B cell (primary cell): ENCODE measurements around the gene INA. TPM values are rescaled to one million over a fixed set of nuclear protein-coding genes. Genes with fewer than 3 reads are reported as not detected.

Experiments
- ATAC-seq: fragments of 200-7000 bp; cut with Tn5 transposase; one replicate; pipeline ENCODE4 v1.10.0; 2021; ENCODE audit warnings: low read depth, mild to moderate bottlenecking, moderate number of reproducible peaks, moderate library complexity
- CTCF ChIA-PET: fragments of 350-600 bp; sonication (Branson Sonifier 250); formaldehyde crosslinking; loops from one replicate; lab custom pipeline; 2021; ENCODE audit warnings: antibody characterized with exemption, inconsistent platforms; lab: Charles Lee
- POLR2A ChIA-PET: fragments of 350-600 bp; sonication (Branson Sonifier 250); formaldehyde crosslinking; loops from one replicate; lab custom pipeline; 2021; ENCODE audit warnings: antibody characterized with exemption; lab: Charles Lee
- DNase-seq: peaks from one replicate; pipeline ENCODE4 v3.0.0; 2013
- H2AFZ ChIP-seq: 2 replicates; pipeline ENCODE4 v1.6.1; 2012; ENCODE audit warnings: mild to moderate bottlenecking, low read depth, low read length; ENCODE audit not compliant: insufficient read depth, poor library complexity, severe bottlenecking
- H3K27ac ChIP-seq, 2 donors: 1 replicate in 1 of 2; 2 replicates in 1 of 2; pipeline ENCODE4 v1.5.1; 2012 to 2013; ENCODE audit warnings: low read length in 2 of 2, mild to moderate bottlenecking in 2 of 2, moderate library complexity in 1 of 2
- H3K27me3 ChIP-seq, 4 experiments: fragments of 200-600 bp in 1 of 4; sonication (generic) in 1 of 4; replicated peaks in 1 of 4; 1 replicate in 2 of 4; 2 replicates in 2 of 4; pipeline versions ENCODE4 v1.6.1 to v1.7.0; 2013 to 2016; ENCODE audit warnings: low read length in 3 of 4, mild to moderate bottlenecking in 2 of 4, mixed read lengths in 1 of 4, moderate library complexity in 1 of 4; ENCODE audit not compliant: insufficient read depth in 4 of 4, control insufficient read depth in 3 of 4; ENCODE audit errors: control extremely low read depth in 1 of 4
- H3K36me3 ChIP-seq, 2 experiments: replicated peaks in 1 of 2; 1 replicate in 1 of 2; 2 replicates in 1 of 2; pipeline versions ENCODE4 v1.6.1 to v1.7.1; 2013; ENCODE audit warnings: low read length in 1 of 2; ENCODE audit not compliant: insufficient read depth in 2 of 2, control insufficient read depth in 1 of 2; ENCODE audit errors: control extremely low read depth in 1 of 2, extremely low read depth in 1 of 2
- H3K4me1 ChIP-seq, 2 donors: fragments of 200-600 bp in 1 of 2; sonication (generic) in 1 of 2; 1 replicate in 1 of 2; 2 replicates in 1 of 2; pipeline versions ENCODE4 v1.5.1 to v1.6.1; 2013 to 2017; ENCODE audit warnings: low read length in 2 of 2; ENCODE audit not compliant: control insufficient read depth in 2 of 2, insufficient read depth in 2 of 2
- H3K4me2 ChIP-seq: replicated peaks from 2 replicates; pipeline ENCODE3; 2012; ENCODE audit warnings: mild to moderate bottlenecking, low read depth, low read length; ENCODE audit not compliant: poor library complexity, severe bottlenecking
- H3K4me3 ChIP-seq, 5 experiments: fragments of 200-600 bp in 1 of 5; sonication (generic) in 1 of 5; 1 replicate in 3 of 5; 2 replicates in 2 of 5; pipeline versions ENCODE4 v1.5.1 to v1.7.0; 2011 to 2016; ENCODE audit warnings: low read length in 4 of 5, mild to moderate bottlenecking in 4 of 5, low read depth in 2 of 5, control low read depth in 1 of 5, moderate library complexity in 1 of 5; ENCODE audit not compliant: insufficient read depth in 1 of 5; ENCODE audit errors: control extremely low read depth in 1 of 5, extremely low read depth in 1 of 5
- H3K79me2 ChIP-seq: fragments of 200-600 bp; sonication (generic); one replicate; pipeline ENCODE4 v1.6.0; 2016; ENCODE audit warnings: low read length; ENCODE audit not compliant: control insufficient read depth, insufficient read depth
- H3K9ac ChIP-seq: fragments of 200-600 bp; sonication (generic); 2 replicates; pipeline ENCODE4 v1.6.1; 2017; ENCODE audit warnings: mild to moderate bottlenecking, low read length, moderate library complexity
- H3K9me3 ChIP-seq, 3 donors: one replicate each; pipeline versions ENCODE4 v1.6.1 to v1.7.1; 2013; ENCODE audit warnings: low read length in 2 of 3; ENCODE audit not compliant: control insufficient read depth in 2 of 3, insufficient read depth in 1 of 3; ENCODE audit errors: control extremely low read depth in 1 of 3
- H4K20me1 ChIP-seq: 2 replicates; pipeline ENCODE4 v1.6.0; 2012; ENCODE audit warnings: mild to moderate bottlenecking, low read length; ENCODE audit not compliant: insufficient read depth, control insufficient read depth, poor library complexity, severe bottlenecking
- H3K27ac Mint-ChIP-seq: one replicate; pipeline ENCODE4 v1.8.0; 2021; ENCODE audit warnings: mixed read lengths
- H3K27me3 Mint-ChIP-seq: one replicate; pipeline ENCODE4 v1.8.0; 2021; ENCODE audit warnings: mixed read lengths
- H3K4me1 Mint-ChIP-seq: one replicate; pipeline ENCODE4 v1.8.0; 2021; ENCODE audit warnings: mixed read lengths
- H3K4me3 Mint-ChIP-seq: one replicate; pipeline ENCODE4 v1.8.0; 2021; ENCODE audit warnings: mixed read lengths
- H3K9me3 Mint-ChIP-seq: one replicate; pipeline ENCODE4 v1.8.0; 2022; ENCODE audit warnings: mixed read lengths; ENCODE audit not compliant: insufficient read depth
- EZH2 ChIP-seq: IDR thresholded peaks from 2 replicates; pipeline ENCODE4 v1.6.1; 2012; ENCODE audit warnings: borderline replicate concordance, low read depth, mild to moderate bottlenecking, moderate library complexity, low read length; ENCODE audit not compliant: insufficient read depth, poor library complexity, severe bottlenecking
- WGBS: methylation state at CpG from one replicate; pipeline ENCODE4 v1.1.5; 2013; ENCODE audit warnings: missing lambda C conversion rate; ENCODE audit not compliant: insufficient coverage; 5-methylcytosine and 5-hydroxymethylcytosine counted together
- intact Hi-C: fragments of 100-400 bp; cut with micrococcal nuclease; formaldehyde crosslinking; loops from one replicate; pipeline ENCODE4 v1.10.0; 2022
- polyA plus RNA-seq: library from polyadenylated mRNA; depleted of rRNA; stranded (reverse); fragments of >200 nt; gene quantifications from 2 replicates; pipeline ENCODE4 v1.2.3, GENCODE V29; 2012
- total RNA-seq, 2 donors: library from RNA; stranded (reverse); fragments of 120-200 nt in 1 of 2; gene quantifications; 1 replicate in 1 of 2; 2 replicates in 1 of 2; pipeline versions ENCODE4 v1.2.3 to v1.2.4, GENCODE V29; 2013 to 2022
- TF ChIP-seq, protein P1 (sequence below): fragments of 200-600 bp; IDR thresholded peaks from one replicate; pipeline ENCODE4 v1.8.0; 2022; ENCODE audit warnings: antibody characterized with exemption, mild to moderate bottlenecking

INA gene
- total and polyA plus RNA-seq, 2 donors (not counting 1 experiment from before 2014, with no cell fraction given), result 0.03 TPM; not detected in 1

GRCh38 chr10:103273041-103273441 lies 3.9 kb upstream of the INA start:
- Histone ChIP-seq H2AFZ (no peak overlapping the region), H3K4me2 (no peak overlapping the region), H3K9me3 (peaks cover 0 to 6% (median 0%) of the 10 kb centered on the region in 3 donors), H3K4me1 (peaks cover 11 to 18% of the 10 kb centered on the region in 2 donors), H3K9ac (no peak overlapping the region), H4K20me1 (no peaks in the 10 kb centered on the region), H3K79me2 (no peaks in the 10 kb centered on the region), H3K27me3 (peaks cover 0 to 27% (median 9%) of the 10 kb centered on the region in 4 experiments), H3K27ac (no peak overlapping the region), H3K4me3 (no peak overlapping the region), H3K36me3 (no peaks in the 10 kb centered on the region)
- 83% methylated on average over 4 of the region's 4 CpGs for WGBS
- H3K27ac Mint-ChIP-seq, result no peak overlapping the region
- intact Hi-C loops, result no loop called here
- DNase-seq (no peak), ATAC-seq (no peak)
- no peak overlapping the region for H3K4me3 Mint-ChIP-seq
- CTCF ChIA-PET, result no interaction called here
- no peaks in the 10 kb centered on the region for H3K9me3 Mint-ChIP-seq
- POLR2A ChIA-PET, result no interaction called here
- TF ChIP-seq EZH2, result no peak
- TF ChIP-seq, protein P1, sequence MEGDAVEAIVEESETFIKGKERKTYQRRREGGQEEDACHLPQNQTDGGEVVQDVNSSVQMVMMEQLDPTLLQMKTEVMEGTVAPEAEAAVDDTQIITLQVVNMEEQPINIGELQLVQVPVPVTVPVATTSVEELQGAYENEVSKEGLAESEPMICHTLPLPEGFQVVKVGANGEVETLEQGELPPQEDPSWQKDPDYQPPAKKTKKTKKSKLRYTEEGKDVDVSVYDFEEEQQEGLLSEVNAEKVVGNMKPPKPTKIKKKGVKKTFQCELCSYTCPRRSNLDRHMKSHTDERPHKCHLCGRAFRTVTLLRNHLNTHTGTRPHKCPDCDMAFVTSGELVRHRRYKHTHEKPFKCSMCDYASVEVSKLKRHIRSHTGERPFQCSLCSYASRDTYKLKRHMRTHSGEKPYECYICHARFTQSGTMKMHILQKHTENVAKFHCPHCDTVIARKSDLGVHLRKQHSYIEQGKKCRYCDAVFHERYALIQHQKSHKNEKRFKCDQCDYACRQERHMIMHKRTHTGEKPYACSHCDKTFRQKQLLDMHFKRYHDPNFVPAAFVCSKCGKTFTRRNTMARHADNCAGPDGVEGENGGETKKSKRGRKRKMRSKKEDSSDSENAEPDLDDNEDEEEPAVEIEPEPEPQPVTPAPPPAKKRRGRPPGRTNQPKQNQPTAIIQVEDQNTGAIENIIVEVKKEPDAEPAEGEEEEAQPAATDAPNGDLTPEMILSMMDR, result no peak
- peaks cover 7% of the 10 kb centered on the region for H3K4me1 Mint-ChIP-seq
- peaks cover 32% of the 10 kb centered on the region for H3K27me3 Mint-ChIP-seq

GRCh38 chr10:103276251-103276895 lies 565 bp upstream of the INA start:
- intact Hi-C loops, result no loop called here
- Histone ChIP-seq H3K4me2 (peak overlapping the region; percentile 68), H3K79me2 (no peaks in the 10 kb centered on the region), H3K9me3 (peaks cover 0 to 12% (median 0%) of the 10 kb centered on the region in 3 donors), H2AFZ (peak overlapping the region; percentile 54), H3K4me3 (no peak overlapping the region), H3K36me3 (no peaks in the 10 kb centered on the region), H3K27ac (no peak overlapping the region), H3K27me3 (peaks cover 0 to 58% (median 27%) of the 10 kb centered on the region in 4 experiments), H4K20me1 (no peaks in the 10 kb centered on the region), H3K9ac (no peak overlapping the region), H3K4me1 (peaks cover 12 to 21% of the 10 kb centered on the region in 2 donors)
- ATAC-seq (no peak), DNase-seq (no peak)
- Mint-ChIP-seq H3K4me3 (peak overlapping the region; percentile 69), H3K4me1 (peaks cover 7% of the 10 kb centered on the region), H3K27ac (no peak overlapping the region), H3K9me3 (no peaks in the 10 kb centered on the region), H3K27me3 (peaks cover 56% of the 10 kb centered on the region)
- TF ChIP-seq, protein P1, result no peak
- no peak for TF ChIP-seq EZH2
- ChIA-PET POLR2A (no interaction called here), CTCF (interaction anchor here (0.6 kb wide), 1 partner anchor 58 kb away, joined by 3 read pairs; no protein-coding TSS in a partner anchor)
- WGBS, result 18% methylated on average over 16 of the region's 21 CpGs
